WTC11 (cell line): ENCODE measurements around the gene BEND3. TPM values are rescaled to one million over a fixed set of nuclear protein-coding genes. Genes with fewer than 3 reads are reported as not detected.

ENCODE experiments used
- ATAC-seq: fragments of 200-7000 bp; cut with Tn5 transposase; 2 replicates; pipeline ENCODE4 v1.10.0; 2021; ENCODE audit warnings: mild to moderate bottlenecking, moderate library complexity
- CTCF ChIA-PET: fragments of 300-600 bp; sonication (Branson Sonifier 250); formaldehyde crosslinking; loops from one replicate; lab custom pipeline; 2021; ENCODE audit warnings: antibody characterized with exemption; lab: Charles Lee
- POLR2A ChIA-PET: fragments of 350-600 bp; sonication (Branson Sonifier 250); formaldehyde crosslinking; loops from one replicate; lab custom pipeline; 2021; ENCODE audit warnings: antibody characterized with exemption; lab: Charles Lee
- DNase-seq: peaks from one replicate; pipeline ENCODE4 v3.0.0; 2021; ENCODE audit warnings: low spot score
- H3K27ac Mint-ChIP-seq: 2 replicates; pipeline ENCODE4 v1.8.0; 2021; ENCODE audit warnings: mixed read lengths
- H3K27me3 Mint-ChIP-seq: 2 replicates; pipeline ENCODE4 v1.8.0; 2021; ENCODE audit warnings: low read depth, mild to moderate bottlenecking, moderate library complexity, mixed read lengths
- H3K36me3 Mint-ChIP-seq: 2 replicates; pipeline ENCODE4 v1.8.0; 2021; ENCODE audit warnings: mixed read lengths
- H3K4me1 Mint-ChIP-seq: 2 replicates; pipeline ENCODE4 v1.8.0; 2022; ENCODE audit warnings: mixed read lengths
- H3K4me3 Mint-ChIP-seq: 2 replicates; pipeline ENCODE4 v1.8.0; 2021; ENCODE audit warnings: mild to moderate bottlenecking, moderate library complexity, mixed read lengths
- H3K9me3 Mint-ChIP-seq: 2 replicates; pipeline ENCODE4 v1.8.0; 2021; ENCODE audit warnings: mixed read lengths
- CREM ChIP-seq: sonication (generic); formaldehyde crosslinking; IDR thresholded peaks from 2 replicates; pipeline ENCODE4 v1.8.1; 2022; ENCODE audit warnings: mild to moderate bottlenecking, missing genetic modification reagents, moderate library complexity
- ETV6 ChIP-seq: sonication (generic); formaldehyde crosslinking; IDR thresholded peaks from 2 replicates; pipeline ENCODE4 v1.8.1; 2022; ENCODE audit warnings: mild to moderate bottlenecking, missing genetic modification reagents
- FOXJ3 ChIP-seq: sonication (generic); formaldehyde crosslinking; IDR thresholded peaks from 2 replicates; pipeline ENCODE4 v1.9.0; 2021; ENCODE audit warnings: missing genetic modification reagents, mild to moderate bottlenecking, borderline replicate concordance
- FOXK1 ChIP-seq: sonication (generic); formaldehyde crosslinking; IDR thresholded peaks from 2 replicates; pipeline ENCODE4 v1.8.0; 2022; ENCODE audit warnings: mild to moderate bottlenecking, moderate library complexity, missing genetic modification reagents
- FOXP1 ChIP-seq: sonication (generic); formaldehyde crosslinking; IDR thresholded peaks from 2 replicates; pipeline ENCODE4 v1.8.0; 2022; ENCODE audit warnings: missing genetic modification reagents, mild to moderate bottlenecking, moderate library complexity, borderline replicate concordance
- HMGA2 ChIP-seq: fragments of 250-450 bp; sonication (Bioruptor Pico); IDR thresholded peaks from 2 replicates; pipeline ENCODE4 v1.4.0; 2021; ENCODE audit warnings: mild to moderate bottlenecking, moderate library complexity
- JAZF1 ChIP-seq: fragments of 250-450 bp; sonication (Bioruptor Pico); IDR thresholded peaks from 2 replicates; pipeline ENCODE4 v1.9.0; 2021; ENCODE audit warnings: moderate library complexity, mild to moderate bottlenecking, inconsistent platforms
- MXD4 ChIP-seq: fragments of 250-450 bp; sonication (Bioruptor Pico); IDR thresholded peaks from 2 replicates; pipeline ENCODE4 v1.8.0; 2021; ENCODE audit warnings: mild to moderate bottlenecking, moderate library complexity, borderline replicate concordance
- NR2C2 ChIP-seq: sonication (generic); formaldehyde crosslinking; IDR thresholded peaks from 2 replicates; pipeline ENCODE4 v1.8.0; 2022; ENCODE audit warnings: mild to moderate bottlenecking, missing genetic modification reagents
- NR3C1 ChIP-seq: sonication (generic); formaldehyde crosslinking; conservative IDR thresholded peaks from 2 replicates; pipeline ENCODE4 v1.8.1; 2023; ENCODE audit warnings: low read depth, mild to moderate bottlenecking, missing genetic modification reagents
- OVOL2 ChIP-seq: fragments of 250-450 bp; sonication (Bioruptor Pico); IDR thresholded peaks from 2 replicates; pipeline ENCODE4 v1.9.0; 2021; ENCODE audit warnings: mild to moderate bottlenecking, borderline replicate concordance
- RORB ChIP-seq: fragments of 250-450 bp; sonication (Bioruptor Pico); IDR thresholded peaks from 2 replicates; pipeline ENCODE4 v1.9.0; 2021; ENCODE audit warnings: mild to moderate bottlenecking
- SP1 ChIP-seq: sonication (generic); formaldehyde crosslinking; conservative IDR thresholded peaks from 2 replicates; pipeline ENCODE4 v1.8.1; 2022; ENCODE audit warnings: missing genetic modification reagents
- ZNF138 ChIP-seq: sonication (generic); formaldehyde crosslinking; conservative IDR thresholded peaks from 2 replicates; pipeline ENCODE4 v1.8.1; 2022; ENCODE audit warnings: mild to moderate bottlenecking, moderate library complexity, missing genetic modification reagents
- total RNA-seq: library from RNA; stranded (reverse); gene quantifications from 3 replicates; pipeline ENCODE4 v1.2.3, GENCODE V29; 2021
- TF ChIP-seq, protein P1 (sequence below): sonication (generic); formaldehyde crosslinking; IDR thresholded peaks from 2 replicates; pipeline ENCODE4 v1.8.1; 2022; ENCODE audit warnings: low read depth, mild to moderate bottlenecking, moderate library complexity, missing genetic modification reagents, borderline replicate concordance
- TF ChIP-seq, protein P2 (sequence below): sonication (generic); formaldehyde crosslinking; IDR thresholded peaks from 2 replicates; pipeline ENCODE4 v1.8.1; 2023; ENCODE audit warnings: mild to moderate bottlenecking, missing genetic modification reagents, moderate library complexity
- TF ChIP-seq, protein P3 (sequence below): sonication (generic); formaldehyde crosslinking; IDR thresholded peaks from 2 replicates; pipeline ENCODE4 v1.8.1; 2023; ENCODE audit warnings: mild to moderate bottlenecking, missing genetic modification reagents, borderline replicate concordance
- TF ChIP-seq, protein P4 (sequence below): fragments of 250-450 bp; sonication (Bioruptor Pico); IDR thresholded peaks from 2 replicates; pipeline ENCODE4 v1.9.0; 2021; ENCODE audit warnings: moderate library complexity, mild to moderate bottlenecking, inconsistent platforms, borderline replicate concordance
- TF ChIP-seq, protein P5 (sequence below): fragments of 250-450 bp; sonication (Bioruptor Pico); IDR thresholded peaks from 2 replicates; pipeline ENCODE4 v1.9.0; 2021; ENCODE audit warnings: mild to moderate bottlenecking
- TF ChIP-seq, protein P6 (sequence below): sonication (generic); formaldehyde crosslinking; IDR thresholded peaks from 2 replicates; pipeline ENCODE4 v1.8.1; 2022; ENCODE audit warnings: mild to moderate bottlenecking, moderate library complexity, missing genetic modification reagents
- TF ChIP-seq, protein P7 (sequence below): sonication (generic); formaldehyde crosslinking; IDR thresholded peaks from 2 replicates; pipeline ENCODE4 v1.8.0; 2022; ENCODE audit warnings: missing genetic modification reagents
- TF ChIP-seq, protein P8 (sequence below): sonication (generic); formaldehyde crosslinking; IDR thresholded peaks from 2 replicates; pipeline ENCODE4 v1.8.1; 2023; ENCODE audit warnings: mild to moderate bottlenecking, missing genetic modification reagents, moderate library complexity

Gene BEND3
- total RNA-seq, 1 experiment from 2014 or later, result 25.4 TPM

DNA sequence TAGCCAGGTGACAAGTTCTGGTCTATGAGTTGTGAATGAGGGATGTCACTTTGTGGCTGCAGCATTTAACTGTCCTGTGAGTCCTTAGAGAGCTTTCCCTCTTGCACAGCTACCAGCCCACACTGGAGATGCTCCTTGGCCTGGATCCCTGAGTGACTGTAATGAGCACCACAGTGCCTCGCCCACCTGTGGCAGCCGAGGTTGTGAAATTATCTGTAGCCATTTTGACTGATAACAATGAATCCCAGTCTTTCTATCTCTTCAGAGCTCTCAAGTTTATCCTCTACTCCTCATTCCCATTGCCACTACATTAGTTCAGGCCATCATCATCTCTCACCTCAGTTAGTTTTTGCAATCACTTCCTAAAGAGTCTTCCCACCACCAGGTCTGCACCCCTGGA, 41.3 kb upstream of the BEND3 start:
- ChIA-PET CTCF (interaction anchor here (0.7 to 1.2 kb wide), 3 partner anchors 129 to 303 kb away, joined by 3 read pairs; partner anchors contain the start of gene PDSS2), POLR2A (interaction anchor here (0.5 kb wide), 1 partner anchor 461 kb away, joined by 4 read pairs; no protein-coding TSS in a partner anchor)
- peak overlapping the region; percentile 44 for H3K27ac Mint-ChIP-seq
- no peak for TF ChIP-seq ZNF138 (CRISPR knock-in tag)
- TF ChIP-seq NR3C1, result no peak
- no peak for TF ChIP-seq FOXJ3 (CRISPR knock-in tag)
- TF ChIP-seq JAZF1 (CRISPR knock-in tag), result no peak
- TF ChIP-seq ETV6 (CRISPR knock-in tag), result no peak
- TF ChIP-seq, protein P1, sequence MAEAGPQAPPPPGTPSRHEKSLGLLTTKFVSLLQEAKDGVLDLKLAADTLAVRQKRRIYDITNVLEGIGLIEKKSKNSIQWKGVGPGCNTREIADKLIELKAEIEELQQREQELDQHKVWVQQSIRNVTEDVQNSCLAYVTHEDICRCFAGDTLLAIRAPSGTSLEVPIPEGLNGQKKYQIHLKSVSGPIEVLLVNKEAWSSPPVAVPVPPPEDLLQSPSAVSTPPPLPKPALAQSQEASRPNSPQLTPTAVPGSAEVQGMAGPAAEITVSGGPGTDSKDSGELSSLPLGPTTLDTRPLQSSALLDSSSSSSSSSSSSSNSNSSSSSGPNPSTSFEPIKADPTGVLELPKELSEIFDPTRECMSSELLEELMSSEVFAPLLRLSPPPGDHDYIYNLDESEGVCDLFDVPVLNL (CRISPR knock-in tag), result no peak
- no peak for TF ChIP-seq MXD4 (CRISPR knock-in tag)
- no peak for TF ChIP-seq FOXP1
- TF ChIP-seq, protein P2, sequence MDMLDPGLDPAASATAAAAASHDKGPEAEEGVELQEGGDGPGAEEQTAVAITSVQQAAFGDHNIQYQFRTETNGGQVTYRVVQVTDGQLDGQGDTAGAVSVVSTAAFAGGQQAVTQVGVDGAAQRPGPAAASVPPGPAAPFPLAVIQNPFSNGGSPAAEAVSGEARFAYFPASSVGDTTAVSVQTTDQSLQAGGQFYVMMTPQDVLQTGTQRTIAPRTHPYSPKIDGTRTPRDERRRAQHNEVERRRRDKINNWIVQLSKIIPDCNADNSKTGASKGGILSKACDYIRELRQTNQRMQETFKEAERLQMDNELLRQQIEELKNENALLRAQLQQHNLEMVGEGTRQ (CRISPR knock-in tag), result no peak
- TF ChIP-seq, protein P3, sequence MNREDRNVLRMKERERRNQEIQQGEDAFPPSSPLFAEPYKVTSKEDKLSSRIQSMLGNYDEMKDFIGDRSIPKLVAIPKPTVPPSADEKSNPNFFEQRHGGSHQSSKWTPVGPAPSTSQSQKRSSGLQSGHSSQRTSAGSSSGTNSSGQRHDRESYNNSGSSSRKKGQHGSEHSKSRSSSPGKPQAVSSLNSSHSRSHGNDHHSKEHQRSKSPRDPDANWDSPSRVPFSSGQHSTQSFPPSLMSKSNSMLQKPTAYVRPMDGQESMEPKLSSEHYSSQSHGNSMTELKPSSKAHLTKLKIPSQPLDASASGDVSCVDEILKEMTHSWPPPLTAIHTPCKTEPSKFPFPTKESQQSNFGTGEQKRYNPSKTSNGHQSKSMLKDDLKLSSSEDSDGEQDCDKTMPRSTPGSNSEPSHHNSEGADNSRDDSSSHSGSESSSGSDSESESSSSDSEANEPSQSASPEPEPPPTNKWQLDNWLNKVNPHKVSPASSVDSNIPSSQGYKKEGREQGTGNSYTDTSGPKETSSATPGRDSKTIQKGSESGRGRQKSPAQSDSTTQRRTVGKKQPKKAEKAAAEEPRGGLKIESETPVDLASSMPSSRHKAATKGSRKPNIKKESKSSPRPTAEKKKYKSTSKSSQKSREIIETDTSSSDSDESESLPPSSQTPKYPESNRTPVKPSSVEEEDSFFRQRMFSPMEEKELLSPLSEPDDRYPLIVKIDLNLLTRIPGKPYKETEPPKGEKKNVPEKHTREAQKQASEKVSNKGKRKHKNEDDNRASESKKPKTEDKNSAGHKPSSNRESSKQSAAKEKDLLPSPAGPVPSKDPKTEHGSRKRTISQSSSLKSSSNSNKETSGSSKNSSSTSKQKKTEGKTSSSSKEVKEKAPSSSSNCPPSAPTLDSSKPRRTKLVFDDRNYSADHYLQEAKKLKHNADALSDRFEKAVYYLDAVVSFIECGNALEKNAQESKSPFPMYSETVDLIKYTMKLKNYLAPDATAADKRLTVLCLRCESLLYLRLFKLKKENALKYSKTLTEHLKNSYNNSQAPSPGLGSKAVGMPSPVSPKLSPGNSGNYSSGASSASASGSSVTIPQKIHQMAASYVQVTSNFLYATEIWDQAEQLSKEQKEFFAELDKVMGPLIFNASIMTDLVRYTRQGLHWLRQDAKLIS (CRISPR knock-in tag), result no peak
- TF ChIP-seq, protein P4, sequence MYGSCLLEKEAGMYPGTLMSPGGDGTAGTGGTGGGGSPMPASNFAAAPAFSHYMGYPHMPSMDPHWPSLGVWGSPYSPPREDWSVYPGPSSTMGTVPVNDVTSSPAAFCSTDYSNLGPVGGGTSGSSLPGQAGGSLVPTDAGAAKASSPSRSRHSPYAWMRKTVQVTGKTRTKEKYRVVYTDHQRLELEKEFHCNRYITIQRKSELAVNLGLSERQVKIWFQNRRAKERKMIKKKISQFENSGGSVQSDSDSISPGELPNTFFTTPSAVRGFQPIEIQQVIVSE (CRISPR knock-in tag), result no peak
- H3K27me3 Mint-ChIP-seq, result no peaks in the 10 kb centered on the region
- no peak overlapping the region for H3K4me3 Mint-ChIP-seq
- H3K36me3 Mint-ChIP-seq, result no peaks in the 10 kb centered on the region
- no peaks in the 10 kb centered on the region for H3K9me3 Mint-ChIP-seq
- ATAC-seq (no peak), DNase-seq (no peak)
- H3K4me1 Mint-ChIP-seq, result peaks cover 32% of the 10 kb centered on the region

DNA sequence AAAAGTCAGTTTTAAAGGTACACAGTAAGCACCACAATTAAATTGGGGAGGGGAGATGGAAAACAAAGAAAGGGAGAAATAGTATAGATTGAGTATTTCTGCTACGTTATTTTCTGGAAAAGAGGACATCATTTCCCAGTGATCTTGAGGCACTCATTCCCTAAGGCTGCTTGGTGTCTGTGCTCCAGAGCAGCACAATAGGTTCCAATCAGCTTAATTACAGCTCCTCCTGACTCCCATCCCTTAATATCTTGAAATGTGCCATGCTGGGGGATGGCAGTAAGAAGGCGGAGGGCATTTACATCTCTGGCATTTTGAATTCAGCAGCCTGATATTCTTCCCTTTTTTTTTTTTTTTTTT, 39.5 kb upstream of the BEND3 start:
- Mint-ChIP-seq H3K4me1 (peaks cover 38% of the 10 kb centered on the region), H3K36me3 (no peaks in the 10 kb centered on the region), H3K9me3 (no peaks in the 10 kb centered on the region), H3K4me3 (no peak overlapping the region), H3K27me3 (no peaks in the 10 kb centered on the region), H3K27ac (peak overlapping the region; percentile 72)
- POLR2A ChIA-PET, result interaction anchor here (0.7 to 2.0 kb wide), 2 partner anchors 39 to 121 kb away, joined by 4 to 5 read pairs; partner anchors contain the start of gene BEND3
- ATAC-seq, result peak; percentile 21
- no peak for DNase-seq
- CTCF ChIA-PET, result interaction anchor here (0.6 to 1.0 kb wide), 3 partner anchors 31 to 794 kb away, joined by 3 read pairs; partner anchors contain the start of gene CRYBG1
- TF ChIP-seq, protein P5, sequence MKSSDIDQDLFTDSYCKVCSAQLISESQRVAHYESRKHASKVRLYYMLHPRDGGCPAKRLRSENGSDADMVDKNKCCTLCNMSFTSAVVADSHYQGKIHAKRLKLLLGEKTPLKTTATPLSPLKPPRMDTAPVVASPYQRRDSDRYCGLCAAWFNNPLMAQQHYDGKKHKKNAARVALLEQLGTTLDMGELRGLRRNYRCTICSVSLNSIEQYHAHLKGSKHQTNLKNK (CRISPR knock-in tag), result no peak
- TF ChIP-seq CREM (CRISPR knock-in tag) (no peak), HMGA2 (CRISPR knock-in tag) (no peak), NR2C2 (no peak), FOXK1 (CRISPR knock-in tag) (no peak), OVOL2 (CRISPR knock-in tag) (no peak), SP1 (CRISPR knock-in tag) (no peak), RORB (no peak)
- TF ChIP-seq, protein P6, sequence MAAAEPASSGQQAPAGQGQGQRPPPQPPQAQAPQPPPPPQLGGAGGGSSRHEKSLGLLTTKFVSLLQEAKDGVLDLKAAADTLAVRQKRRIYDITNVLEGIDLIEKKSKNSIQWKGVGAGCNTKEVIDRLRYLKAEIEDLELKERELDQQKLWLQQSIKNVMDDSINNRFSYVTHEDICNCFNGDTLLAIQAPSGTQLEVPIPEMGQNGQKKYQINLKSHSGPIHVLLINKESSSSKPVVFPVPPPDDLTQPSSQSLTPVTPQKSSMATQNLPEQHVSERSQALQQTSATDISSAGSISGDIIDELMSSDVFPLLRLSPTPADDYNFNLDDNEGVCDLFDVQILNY (CRISPR knock-in tag), result no peak
- TF ChIP-seq, protein P7, sequence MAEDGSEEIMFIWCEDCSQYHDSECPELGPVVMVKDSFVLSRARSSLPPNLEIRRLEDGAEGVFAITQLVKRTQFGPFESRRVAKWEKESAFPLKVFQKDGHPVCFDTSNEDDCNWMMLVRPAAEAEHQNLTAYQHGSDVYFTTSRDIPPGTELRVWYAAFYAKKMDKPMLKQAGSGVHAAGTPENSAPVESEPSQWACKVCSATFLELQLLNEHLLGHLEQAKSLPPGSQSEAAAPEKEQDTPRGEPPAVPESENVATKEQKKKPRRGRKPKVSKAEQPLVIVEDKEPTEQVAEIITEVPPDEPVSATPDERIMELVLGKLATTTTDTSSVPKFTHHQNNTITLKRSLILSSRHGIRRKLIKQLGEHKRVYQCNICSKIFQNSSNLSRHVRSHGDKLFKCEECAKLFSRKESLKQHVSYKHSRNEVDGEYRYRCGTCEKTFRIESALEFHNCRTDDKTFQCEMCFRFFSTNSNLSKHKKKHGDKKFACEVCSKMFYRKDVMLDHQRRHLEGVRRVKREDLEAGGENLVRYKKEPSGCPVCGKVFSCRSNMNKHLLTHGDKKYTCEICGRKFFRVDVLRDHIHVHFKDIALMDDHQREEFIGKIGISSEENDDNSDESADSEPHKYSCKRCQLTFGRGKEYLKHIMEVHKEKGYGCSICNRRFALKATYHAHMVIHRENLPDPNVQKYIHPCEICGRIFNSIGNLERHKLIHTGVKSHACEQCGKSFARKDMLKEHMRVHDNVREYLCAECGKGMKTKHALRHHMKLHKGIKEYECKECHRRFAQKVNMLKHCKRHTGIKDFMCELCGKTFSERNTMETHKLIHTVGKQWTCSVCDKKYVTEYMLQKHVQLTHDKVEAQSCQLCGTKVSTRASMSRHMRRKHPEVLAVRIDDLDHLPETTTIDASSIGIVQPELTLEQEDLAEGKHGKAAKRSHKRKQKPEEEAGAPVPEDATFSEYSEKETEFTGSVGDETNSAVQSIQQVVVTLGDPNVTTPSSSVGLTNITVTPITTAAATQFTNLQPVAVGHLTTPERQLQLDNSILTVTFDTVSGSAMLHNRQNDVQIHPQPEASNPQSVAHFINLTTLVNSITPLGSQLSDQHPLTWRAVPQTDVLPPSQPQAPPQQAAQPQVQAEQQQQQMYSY, result no peak
- TF ChIP-seq, protein P4 (CRISPR knock-in tag), result no peak
- TF ChIP-seq, protein P8, sequence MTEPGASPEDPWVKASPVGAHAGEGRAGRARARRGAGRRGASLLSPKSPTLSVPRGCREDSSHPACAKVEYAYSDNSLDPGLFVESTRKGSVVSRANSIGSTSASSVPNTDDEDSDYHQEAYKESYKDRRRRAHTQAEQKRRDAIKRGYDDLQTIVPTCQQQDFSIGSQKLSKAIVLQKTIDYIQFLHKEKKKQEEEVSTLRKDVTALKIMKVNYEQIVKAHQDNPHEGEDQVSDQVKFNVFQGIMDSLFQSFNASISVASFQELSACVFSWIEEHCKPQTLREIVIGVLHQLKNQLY (CRISPR knock-in tag), result no peak
